HG03097 (cell line): Measurements from ENCODE around the gene MAPK8IP1.
"Not testable (repeated sequence)": the region's sequence is repeated elsewhere in the genome, so short reads cannot be mapped to it uniquely, and the experiment has no call there.

ENCODE experiments used
- ATAC-seq: cut with Tn5 transposase; IDR thresholded peaks from one replicate; pipeline ENCODE4 v1.9.1; 2021; ENCODE audit not compliant: unreplicated experiment, low FRiP score

The MAPK8IP1 gene

GRCh38 chr11:45885274-45885920 lies at the start of gene MAPK8IP1:
Gene MAPK8IP1 (plus strand): TSS chr11:45885651. CDS start chr11:45885821, 170 bp downstream.
- no peak for ATAC-seq

GRCh38 chr11:45839204-45839603 lies 46.2 kb upstream of the MAPK8IP1 start:
- ATAC-seq = no peak

GRCh38 chr11:45840251-45840650 lies 45.2 kb upstream of the MAPK8IP1 start:
- ATAC-seq = not testable (repeated sequence)

GRCh38 chr11:45843158-45843924 lies 42.1 kb upstream of the MAPK8IP1 start:
- peak; percentile 26 for ATAC-seq

- no peak for ATAC-seq
Measured at GRCh38 chr11:45844822-45845578, 40.5 kb upstream of the MAPK8IP1 start.

- ATAC-seq = no peak
Measured at GRCh38 chr11:45846174-45846675, 39.2 kb upstream of the MAPK8IP1 start.

GRCh38 chr11:45846974-45847910 lies 38.2 kb upstream of the MAPK8IP1 start, which contains the start of gene CRY2:
Gene CRY2 (plus strand): TSS chr11:45847475. CDS start chr11:45847491, 16 bp downstream.
- peak; percentile 91 for ATAC-seq

- peak; percentile 6 for ATAC-seq
Measured at GRCh38 chr11:45847911-45848316, 37.5 kb upstream of the MAPK8IP1 start.

- ATAC-seq = no peak
Measured at GRCh38 chr11:45848654-45849081, 36.8 kb upstream of the MAPK8IP1 start.

- no peak for ATAC-seq
Measured at GRCh38 chr11:45850446-45850845, 35.0 kb upstream of the MAPK8IP1 start.

GRCh38 chr11:45851228-45851627 lies 34.2 kb upstream of the MAPK8IP1 start:
- no peak for ATAC-seq

- ATAC-seq = no peak
Measured at GRCh38 chr11:45852018-45852711, 33.3 kb upstream of the MAPK8IP1 start.

GRCh38 chr11:45852712-45853101 lies 32.7 kb upstream of the MAPK8IP1 start:
- no peak for ATAC-seq

GRCh38 chr11:45853332-45854219 lies 31.9 kb upstream of the MAPK8IP1 start:
- no peak for ATAC-seq

- no peak for ATAC-seq
Measured at GRCh38 chr11:45855308-45855707, 30.1 kb upstream of the MAPK8IP1 start.

- no peak for ATAC-seq
Measured at GRCh38 chr11:45856044-45856468, 29.4 kb upstream of the MAPK8IP1 start.

- no peak for ATAC-seq
Measured at GRCh38 chr11:45857961-45858474, 27.4 kb upstream of the MAPK8IP1 start.
